Activated naive CD4-positive, alpha-beta T cell treated with anti-CD3 and anti-CD28 coated beads, Interleukin-2, amount 50 U/mL, for 24 hours (primary cell): Measurements from ENCODE around the gene AFG3L2.
A peak's percentile ranks its signal among the peaks of the same experiment; 100 is the strongest.

Experiments
- H3K27ac Mint-ChIP-seq: one replicate; pipeline ENCODE4 v1.8.0; 2021; ENCODE audit warnings: mild to moderate bottlenecking, mixed read lengths
- H3K27me3 Mint-ChIP-seq: one replicate; pipeline ENCODE4 v1.8.0; 2021; ENCODE audit warnings: mixed read lengths
- H3K36me3 Mint-ChIP-seq: one replicate; pipeline ENCODE4 v1.8.0; 2021; ENCODE audit warnings: mixed read lengths
- H3K4me1 Mint-ChIP-seq: one replicate; pipeline ENCODE4 v1.8.0; 2021; ENCODE audit warnings: mixed read lengths
- H3K4me3 Mint-ChIP-seq: one replicate; pipeline ENCODE4 v1.8.0; 2021; ENCODE audit warnings: mild to moderate bottlenecking, mixed read lengths
- H3K9me3 Mint-ChIP-seq: one replicate; pipeline ENCODE4 v1.8.0; 2021; ENCODE audit warnings: mixed read lengths

Gene AFG3L2

GRCh38 chr18:12346240-12346565 lies 30.8 kb downstream of the AFG3L2 start:
- Mint-ChIP-seq H3K27me3 (no peaks in the 10 kb centered on the region), H3K27ac (peak overlapping the region; percentile 81), H3K4me3 (no peak overlapping the region), H3K9me3 (no peaks in the 10 kb centered on the region), H3K36me3 (peaks cover 27% of the 10 kb centered on the region), H3K4me1 (no peaks in the 10 kb centered on the region)

GRCh38 chr18:12345491-12346239 lies 31.4 kb downstream of the AFG3L2 start:
- Mint-ChIP-seq H3K27me3 (no peaks in the 10 kb centered on the region), H3K4me1 (no peaks in the 10 kb centered on the region), H3K4me3 (no peak overlapping the region), H3K27ac (peak overlapping the region; percentile 81), H3K9me3 (no peaks in the 10 kb centered on the region), H3K36me3 (peaks cover 25% of the 10 kb centered on the region)

GRCh38 chr18:12342661-12343060 lies 34.4 kb downstream of the AFG3L2 start:
- no peaks in the 10 kb centered on the region for H3K4me1 Mint-ChIP-seq
- no peak overlapping the region for H3K4me3 Mint-ChIP-seq
- no peaks in the 10 kb centered on the region for H3K27me3 Mint-ChIP-seq
- no peak overlapping the region for H3K27ac Mint-ChIP-seq
- no peaks in the 10 kb centered on the region for H3K9me3 Mint-ChIP-seq
- H3K36me3 Mint-ChIP-seq, result peaks cover 25% of the 10 kb centered on the region

- Mint-ChIP-seq H3K27ac (no peak overlapping the region), H3K4me1 (no peaks in the 10 kb centered on the region), H3K4me3 (no peak overlapping the region), H3K27me3 (no peaks in the 10 kb centered on the region), H3K36me3 (peaks cover 29% of the 10 kb centered on the region), H3K9me3 (no peaks in the 10 kb centered on the region)
Observed at GRCh38 chr18:12340945-12341660, 35.9 kb downstream of the AFG3L2 start.

- H3K4me3 Mint-ChIP-seq, result no peak overlapping the region
- no peak overlapping the region for H3K27ac Mint-ChIP-seq
- no peaks in the 10 kb centered on the region for H3K9me3 Mint-ChIP-seq
- peaks cover 32% of the 10 kb centered on the region for H3K36me3 Mint-ChIP-seq
- no peaks in the 10 kb centered on the region for H3K27me3 Mint-ChIP-seq
- no peaks in the 10 kb centered on the region for H3K4me1 Mint-ChIP-seq
Observed at GRCh38 chr18:12338382-12338781, 38.6 kb downstream of the AFG3L2 start.

GRCh38 chr18:12336887-12337286 lies 40.1 kb downstream of the AFG3L2 start:
- Mint-ChIP-seq H3K36me3 (peaks cover 27% of the 10 kb centered on the region), H3K4me1 (no peaks in the 10 kb centered on the region), H3K9me3 (no peaks in the 10 kb centered on the region), H3K27ac (no peak overlapping the region), H3K27me3 (no peaks in the 10 kb centered on the region), H3K4me3 (no peak overlapping the region)

GRCh38 chr18:12336171-12336613 lies 40.8 kb downstream of the AFG3L2 start:
- no peaks in the 10 kb centered on the region for H3K4me1 Mint-ChIP-seq
- H3K4me3 Mint-ChIP-seq, result no peak overlapping the region
- H3K27me3 Mint-ChIP-seq, result no peaks in the 10 kb centered on the region
- peaks cover 25% of the 10 kb centered on the region for H3K36me3 Mint-ChIP-seq
- H3K9me3 Mint-ChIP-seq, result no peaks in the 10 kb centered on the region
- no peak overlapping the region for H3K27ac Mint-ChIP-seq

GRCh38 chr18:12335503-12335902 lies 41.5 kb downstream of the AFG3L2 start:
- no peaks in the 10 kb centered on the region for H3K4me1 Mint-ChIP-seq
- no peaks in the 10 kb centered on the region for H3K9me3 Mint-ChIP-seq
- H3K4me3 Mint-ChIP-seq, result no peak overlapping the region
- H3K36me3 Mint-ChIP-seq, result peaks cover 25% of the 10 kb centered on the region
- H3K27ac Mint-ChIP-seq, result no peak overlapping the region
- H3K27me3 Mint-ChIP-seq, result no peaks in the 10 kb centered on the region

- Mint-ChIP-seq H3K36me3 (peaks cover 25% of the 10 kb centered on the region), H3K4me1 (no peaks in the 10 kb centered on the region), H3K27me3 (no peaks in the 10 kb centered on the region), H3K4me3 (no peak overlapping the region), H3K27ac (no peak overlapping the region), H3K9me3 (no peaks in the 10 kb centered on the region)
Observed at GRCh38 chr18:12334863-12335262, 42.2 kb downstream of the AFG3L2 start.

- H3K4me1 Mint-ChIP-seq, result no peaks in the 10 kb centered on the region
- H3K36me3 Mint-ChIP-seq, result peaks cover 27% of the 10 kb centered on the region
- no peaks in the 10 kb centered on the region for H3K27me3 Mint-ChIP-seq
- no peaks in the 10 kb centered on the region for H3K9me3 Mint-ChIP-seq
- H3K27ac Mint-ChIP-seq, result no peak overlapping the region
- no peak overlapping the region for H3K4me3 Mint-ChIP-seq
Observed at GRCh38 chr18:12334366-12334808, 42.6 kb downstream of the AFG3L2 start.

GRCh38 chr18:12333506-12334290 lies 43.3 kb downstream of the AFG3L2 start:
- Mint-ChIP-seq H3K4me3 (no peak overlapping the region), H3K27me3 (no peaks in the 10 kb centered on the region), H3K4me1 (no peaks in the 10 kb centered on the region), H3K9me3 (no peaks in the 10 kb centered on the region), H3K36me3 (peaks cover 27% of the 10 kb centered on the region), H3K27ac (no peak overlapping the region)

GRCh38 chr18:12330766-12331165 lies 46.3 kb downstream of the AFG3L2 start:
- H3K36me3 Mint-ChIP-seq, result peaks cover 22% of the 10 kb centered on the region
- no peak overlapping the region for H3K27ac Mint-ChIP-seq
- H3K27me3 Mint-ChIP-seq, result no peaks in the 10 kb centered on the region

GRCh38 chr18:12329125-12329698 lies 47.8 kb downstream of the AFG3L2 start:
- Mint-ChIP-seq H3K27ac (no peak overlapping the region), H3K36me3 (peaks cover 15% of the 10 kb centered on the region), H3K9me3 (no peaks in the 10 kb centered on the region), H3K4me3 (no peak overlapping the region), H3K27me3 (no peaks in the 10 kb centered on the region), H3K4me1 (peaks cover 4% of the 10 kb centered on the region)

More at GRCh38 chr18:12330766-12331165, 46.3 kb downstream of the AFG3L2 start:
- no peaks in the 10 kb centered on the region for H3K9me3 Mint-ChIP-seq
- no peak overlapping the region for H3K4me3 Mint-ChIP-seq
- H3K4me1 Mint-ChIP-seq, result peaks cover 4% of the 10 kb centered on the region

- Mint-ChIP-seq H3K36me3 (peaks cover 13% of the 10 kb centered on the region), H3K27me3 (no peaks in the 10 kb centered on the region), H3K4me3 (no peak overlapping the region), H3K27ac (no peak overlapping the region), H3K9me3 (no peaks in the 10 kb centered on the region), H3K4me1 (peaks cover 4% of the 10 kb centered on the region)
Observed at GRCh38 chr18:12328179-12328823, 48.7 kb downstream of the AFG3L2 start.

- H3K27me3 Mint-ChIP-seq, result no peaks in the 10 kb centered on the region
- no peaks in the 10 kb centered on the region for H3K9me3 Mint-ChIP-seq
- H3K4me3 Mint-ChIP-seq, result no peak overlapping the region
- peaks cover 4% of the 10 kb centered on the region for H3K4me1 Mint-ChIP-seq
- peaks cover 13% of the 10 kb centered on the region for H3K36me3 Mint-ChIP-seq
- no peak overlapping the region for H3K27ac Mint-ChIP-seq
Observed at GRCh38 chr18:12327510-12328178, 49.4 kb downstream of the AFG3L2 start.
